Urinary bladder (tissue), 4 donors: ENCODE data around the gene ZNF581. TPM values are rescaled to one million over a fixed set of nuclear protein-coding genes. Genes with fewer than 3 reads are reported as not detected.
A peak's percentile ranks its signal among the peaks of the same experiment; 100 is the strongest.

ENCODE experiments used
- DNase-seq: peaks from one replicate; pipeline ENCODE4 v3.0.0-alpha.2; 2015; ENCODE audit errors: extremely low spot score
- H3K27ac ChIP-seq: one replicate; pipeline ENCODE4 v1.5.1; 2013; ENCODE audit warnings: low read depth, mild to moderate bottlenecking, moderate library complexity
- H3K36me3 ChIP-seq: one replicate; pipeline ENCODE4 v1.6.1; 2013; ENCODE audit warnings: mild to moderate bottlenecking, moderate library complexity; ENCODE audit not compliant: insufficient read depth
- H3K4me1 ChIP-seq: one replicate; pipeline ENCODE4 v1.6.1; 2013; ENCODE audit warnings: mild to moderate bottlenecking, moderate library complexity; ENCODE audit not compliant: insufficient read depth
- H3K4me3 ChIP-seq: one replicate; pipeline ENCODE4 v1.5.1; 2013; ENCODE audit warnings: low read depth, low read length
- WGBS: extraction: QIAGEN DNeasy Blood & Tissue Kit; methylation state at CpG from one replicate; pipeline ENCODE4 v1.1.7; 2013; 5-methylcytosine and 5-hydroxymethylcytosine counted together
- polyA plus RNA-seq: library from polyadenylated mRNA; stranded (reverse); fragments of 200-250 nt; gene quantifications from one replicate; pipeline ENCODE4 v1.2.3, GENCODE V29; 2013
- total RNA-seq: library from RNA; depleted of rRNA; stranded (reverse); fragments of >200 nt; gene quantifications from one replicate; pipeline ENCODE4 v1.2.3, GENCODE V29; 2014
- donor health status: healthy with polysubstance abuse.
- donor health status: healthy.

The ZNF581 gene
- total RNA-seq (6.5 TPM), polyA plus RNA-seq (21.8 TPM)

GRCh38 chr19:55643003-55643886, at the start of gene ZNF581:
ZNF581 (plus strand) TSS chr19:55643649; CDS start chr19:55644572, 923 bp downstream.
- Histone ChIP-seq H3K36me3 (no peaks in the 10 kb centered on the region), H3K4me1 (peaks cover 2% of the 10 kb centered on the region), H3K4me3 (peak within 1 kb of the TSS; percentile 94), H3K27ac (peak within 1 kb of the TSS; percentile 87)
- WGBS, result 2% methylated on average over 56 of the region's 56 CpGs
- no peak for DNase-seq

- H3K4me1 ChIP-seq, result no peaks in the 10 kb centered on the region
- no peak overlapping the region for H3K4me3 ChIP-seq
- H3K27ac ChIP-seq, result no peak overlapping the region
- H3K36me3 ChIP-seq, result no peaks in the 10 kb centered on the region
- WGBS, result 91% methylated on average over 4 of the region's 4 CpGs
- no peak for DNase-seq
These were observed 48.4 kb upstream of the ZNF581 start for GRCh38 chr19:55594996-55595545.

- DNase-seq, result no peak
- WGBS, result 95% methylated on average over 3 of the region's 3 CpGs
- Histone ChIP-seq H3K4me3 (no peak overlapping the region), H3K36me3 (no peaks in the 10 kb centered on the region), H3K27ac (no peak overlapping the region), H3K4me1 (no peaks in the 10 kb centered on the region)
These were observed 47.1 kb upstream of the ZNF581 start for GRCh38 chr19:55596304-55596703.

- 97% methylated on average over 30 of the region's 30 CpGs for WGBS
- Histone ChIP-seq H3K4me3 (no peak overlapping the region), H3K36me3 (no peaks in the 10 kb centered on the region), H3K27ac (no peak overlapping the region), H3K4me1 (no peaks in the 10 kb centered on the region)
- no peak for DNase-seq
These were observed 45.9 kb upstream of the ZNF581 start for GRCh38 chr19:55597501-55597921.

GRCh38 chr19:55598034-55598433, 45.4 kb upstream of the ZNF581 start:
- H3K36me3 ChIP-seq, result no peaks in the 10 kb centered on the region
- DNase-seq, result no peak
- no peaks in the 10 kb centered on the region for H3K4me1 ChIP-seq
- H3K4me3 ChIP-seq, result no peak overlapping the region
- WGBS, result 85% methylated on average over 9 of the region's 9 CpGs
- no peak overlapping the region for H3K27ac ChIP-seq

GRCh38 chr19:55598719-55599467, 44.6 kb upstream of the ZNF581 start:
- WGBS, result 7% methylated on average over 26 of the region's 26 CpGs
- Histone ChIP-seq H3K27ac (peak overlapping the region; percentile 95), H3K4me1 (no peaks in the 10 kb centered on the region), H3K36me3 (no peaks in the 10 kb centered on the region), H3K4me3 (peak overlapping the region; percentile 67)
- DNase-seq, result peak; percentile 80

GRCh38 chr19:55599468-55599841, 44.0 kb upstream of the ZNF581 start, which contains the start of gene FIZ1:
FIZ1 (minus strand) TSS chr19:55599517; CDS start chr19:55597865, 1,652 bp downstream.
- under 1% methylated on average over 23 of the region's 23 CpGs for WGBS
- no peaks in the 10 kb centered on the region for H3K4me1 ChIP-seq
- DNase-seq, result peak; percentile 99
- peak within 1 kb of the TSS; percentile 67 for H3K4me3 ChIP-seq
- H3K36me3 ChIP-seq, result no peaks in the 10 kb centered on the region
- H3K27ac ChIP-seq, result peak within 1 kb of the TSS; percentile 95

- peak within 1 kb of the TSS; percentile 67 for H3K4me3 ChIP-seq
- DNase-seq, result peak; percentile 89
- H3K36me3 ChIP-seq, result no peaks in the 10 kb centered on the region
- H3K4me1 ChIP-seq, result no peaks in the 10 kb centered on the region
- under 1% methylated on average over 97 of the region's 97 CpGs for WGBS
- H3K27ac ChIP-seq, result peak within 1 kb of the TSS; percentile 95
These were observed 43.4 kb upstream of the ZNF581 start, which contains the start of gene ZNF524 for GRCh38 chr19:55599842-55600661. ZNF524 (plus strand) TSS chr19:55600288; CDS start chr19:55602113, 1,825 bp downstream.

GRCh38 chr19:55600662-55601028, 42.8 kb upstream of the ZNF581 start:
- WGBS, result 6% methylated on average over 15 of the region's 15 CpGs
- Histone ChIP-seq H3K27ac (peak overlapping the region; percentile 65), H3K4me1 (no peaks in the 10 kb centered on the region), H3K4me3 (peak overlapping the region; percentile 67), H3K36me3 (no peaks in the 10 kb centered on the region)
- DNase-seq, result no peak

GRCh38 chr19:55601084-55601483, 42.4 kb upstream of the ZNF581 start:
- 72% methylated on average over 4 of the region's 4 CpGs for WGBS
- H3K4me1 ChIP-seq, result no peaks in the 10 kb centered on the region

GRCh38 chr19:55602104-55603001, 41.1 kb upstream of the ZNF581 start:
- Histone ChIP-seq H3K4me1 (no peaks in the 10 kb centered on the region), H3K4me3 (no peak overlapping the region), H3K36me3 (no peaks in the 10 kb centered on the region), H3K27ac (no peak overlapping the region)
- no peak for DNase-seq
- WGBS, result 90% methylated on average over 60 of the region's 60 CpGs

More at GRCh38 chr19:55601084-55601483, 42.4 kb upstream of the ZNF581 start:
- H3K4me3 ChIP-seq, result peak overlapping the region; percentile 67
- H3K36me3 ChIP-seq, result no peaks in the 10 kb centered on the region
- no peak for DNase-seq
- peak overlapping the region; percentile 65 for H3K27ac ChIP-seq

- no peak for DNase-seq
- H3K4me1 ChIP-seq, result no peaks in the 10 kb centered on the region
These were observed 40.3 kb upstream of the ZNF581 start for GRCh38 chr19:55603115-55603514.

More at GRCh38 chr19:55603115-55603514, 40.3 kb upstream of the ZNF581 start:
- H3K36me3 ChIP-seq, result no peaks in the 10 kb centered on the region
- H3K4me3 ChIP-seq, result no peak overlapping the region
- 90% methylated on average over 21 of the region's 21 CpGs for WGBS
- no peak overlapping the region for H3K27ac ChIP-seq
